Mononuclear cell (primary cell): ENCODE measurements around the gene PLBD2. TPM values are rescaled to one million over a fixed set of nuclear protein-coding genes. Genes with fewer than 3 reads are reported as not detected.

Experiments used
- H3K27me3 ChIP-seq: 2 replicates; pipeline ENCODE4 v1.6.0; 2011; ENCODE audit warnings: low read length, control low read depth; ENCODE audit not compliant: insufficient read depth
- H3K4me1 ChIP-seq: 2 replicates; pipeline ENCODE4 v1.5.1; 2011; ENCODE audit warnings: mild to moderate bottlenecking, low read length, control low read depth; ENCODE audit not compliant: insufficient read depth
- H3K4me3 ChIP-seq: 2 replicates; pipeline ENCODE4 v1.5.1; 2011; ENCODE audit warnings: mild to moderate bottlenecking, low read length, moderate library complexity
- H3K9me3 ChIP-seq: 2 replicates; pipeline ENCODE4 v1.5.1; 2011; ENCODE audit warnings: low read depth, mild to moderate bottlenecking, control low read depth, low read length
- total RNA-seq: library from RNA; depleted of rRNA; stranded (reverse); fragments of >200 nt; gene quantifications from one replicate; pipeline ENCODE4 v1.2.3, GENCODE V29; 2012

Gene PLBD2
- total RNA-seq, 1 donor: 15.3 TPM

DNA sequence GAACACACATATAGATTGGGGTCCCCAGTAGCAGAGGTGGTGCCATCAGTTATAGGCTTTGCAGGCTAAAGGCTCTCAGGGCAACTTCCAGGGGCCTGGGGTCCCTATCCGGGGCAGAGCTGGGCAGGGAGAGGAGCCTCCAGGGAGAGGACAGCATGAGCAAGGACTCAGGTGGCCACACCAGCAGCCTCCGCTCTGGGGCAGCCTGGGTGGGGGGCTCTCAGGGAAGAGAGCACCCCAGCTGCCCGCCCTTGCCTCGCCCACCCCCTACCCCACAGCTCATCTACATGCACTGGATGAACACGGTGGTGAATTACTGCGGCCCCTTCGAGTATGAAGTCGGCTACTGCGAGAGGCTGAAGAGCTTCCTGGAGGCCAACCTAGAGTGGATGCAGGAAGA is 14.0 kb downstream of the PLBD2 start:
- Histone ChIP-seq H3K9me3 (no peaks in the 10 kb centered on the region), H3K4me1 (peaks cover 8% of the 10 kb centered on the region), H3K27me3 (no peaks in the 10 kb centered on the region), H3K4me3 (no peak overlapping the region)

DNA sequence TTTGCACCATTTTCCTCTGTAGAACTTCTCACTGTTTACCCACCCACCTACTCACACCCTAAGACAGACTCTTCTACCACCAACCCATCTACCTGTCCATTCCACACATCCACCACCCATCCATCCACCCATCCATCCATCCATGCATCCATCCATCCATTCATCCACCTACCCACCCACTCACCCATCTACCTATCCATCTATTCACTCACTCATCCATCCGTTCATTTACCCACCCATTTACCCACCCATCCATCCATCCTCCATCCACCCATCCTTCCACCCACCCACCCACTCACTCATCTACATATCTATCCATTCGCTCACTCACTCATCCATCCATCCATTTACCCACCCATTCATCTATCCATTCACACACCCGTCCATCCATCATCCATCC is 15.1 kb downstream of the PLBD2 start:
- H3K9me3 ChIP-seq: no peaks in the 10 kb centered on the region
- no peak overlapping the region for H3K4me3 ChIP-seq
- peaks cover 8% of the 10 kb centered on the region for H3K4me1 ChIP-seq
- H3K27me3 ChIP-seq: no peaks in the 10 kb centered on the region

DNA sequence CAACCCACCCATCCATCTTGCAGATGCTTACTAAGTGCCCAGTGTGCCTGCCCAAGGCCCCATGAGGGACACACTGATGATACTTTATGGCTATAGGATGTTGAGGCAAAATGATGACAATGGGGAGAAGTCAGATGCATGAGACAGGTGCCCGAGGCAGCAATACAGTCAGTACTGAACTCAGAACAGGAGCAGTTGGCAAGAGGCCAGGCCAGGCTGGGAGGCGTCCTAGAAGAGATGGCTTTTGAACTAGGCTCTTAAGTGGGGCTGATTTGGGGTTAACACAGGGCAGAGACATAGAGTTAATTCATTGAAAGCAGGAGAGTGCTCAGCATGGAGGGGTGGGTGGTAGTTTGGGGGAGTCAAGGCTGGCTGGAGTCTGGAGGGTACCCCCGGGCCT is 15.6 kb downstream of the PLBD2 start:
- no peak overlapping the region for H3K4me3 ChIP-seq
- no peaks in the 10 kb centered on the region for H3K27me3 ChIP-seq
- H3K9me3 ChIP-seq: no peaks in the 10 kb centered on the region
- H3K4me1 ChIP-seq: peaks cover 8% of the 10 kb centered on the region

DNA sequence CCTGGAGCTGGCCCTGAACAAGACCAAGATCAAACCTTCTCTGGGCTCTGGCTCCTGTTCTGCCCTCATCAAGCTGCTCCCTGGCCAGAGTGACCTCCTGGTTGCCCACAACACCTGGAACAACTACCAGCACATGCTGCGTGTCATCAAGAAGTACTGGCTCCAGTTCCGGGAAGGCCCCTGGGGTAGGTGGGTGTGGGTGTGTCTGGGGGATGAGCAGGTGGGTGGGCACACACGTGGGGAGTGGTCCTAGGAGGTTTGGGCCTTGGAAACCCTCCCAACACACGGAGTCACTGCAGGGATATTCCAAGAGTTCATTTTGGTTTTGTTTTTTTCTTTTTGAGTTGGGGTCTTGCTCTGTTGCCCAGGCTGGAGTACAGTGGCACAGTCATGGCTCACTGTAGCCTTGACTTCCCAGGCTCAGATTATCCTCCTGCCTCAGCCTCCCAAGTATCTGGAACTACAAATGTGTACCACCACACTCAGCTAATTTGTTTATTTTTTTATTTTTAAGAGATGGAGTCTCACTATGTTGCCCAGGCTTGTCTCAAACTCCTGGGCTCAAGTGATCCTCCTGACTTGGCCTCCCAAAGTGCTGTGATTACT is 16.5 kb downstream of the PLBD2 start:
- Histone ChIP-seq H3K4me1 (peaks cover 3% of the 10 kb centered on the region), H3K9me3 (no peaks in the 10 kb centered on the region), H3K27me3 (no peaks in the 10 kb centered on the region), H3K4me3 (no peak overlapping the region)

DNA sequence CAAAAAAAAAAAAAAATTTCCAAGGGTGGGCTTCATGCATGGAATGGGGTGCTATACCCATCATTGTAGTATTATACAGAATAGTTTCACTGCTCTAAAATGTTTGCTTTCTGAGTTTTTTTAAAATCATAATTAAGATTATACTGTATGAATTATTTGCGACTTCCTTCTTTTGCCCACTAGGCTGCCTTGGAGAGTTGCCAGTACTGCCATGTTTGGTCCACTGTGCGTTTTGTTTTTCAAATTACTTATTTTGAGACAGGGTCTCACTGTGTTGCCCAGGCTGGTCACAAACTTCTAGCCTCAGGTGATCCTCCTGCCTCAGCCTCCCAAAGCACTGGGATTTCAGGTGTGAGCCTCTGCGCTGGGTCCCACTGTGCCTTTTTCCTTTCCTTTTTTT is 19.9 kb downstream of the PLBD2 start:
- no peak overlapping the region for H3K4me3 ChIP-seq
- H3K4me1 ChIP-seq: no peaks in the 10 kb centered on the region
- H3K9me3 ChIP-seq: no peaks in the 10 kb centered on the region
- no peaks in the 10 kb centered on the region for H3K27me3 ChIP-seq

DNA sequence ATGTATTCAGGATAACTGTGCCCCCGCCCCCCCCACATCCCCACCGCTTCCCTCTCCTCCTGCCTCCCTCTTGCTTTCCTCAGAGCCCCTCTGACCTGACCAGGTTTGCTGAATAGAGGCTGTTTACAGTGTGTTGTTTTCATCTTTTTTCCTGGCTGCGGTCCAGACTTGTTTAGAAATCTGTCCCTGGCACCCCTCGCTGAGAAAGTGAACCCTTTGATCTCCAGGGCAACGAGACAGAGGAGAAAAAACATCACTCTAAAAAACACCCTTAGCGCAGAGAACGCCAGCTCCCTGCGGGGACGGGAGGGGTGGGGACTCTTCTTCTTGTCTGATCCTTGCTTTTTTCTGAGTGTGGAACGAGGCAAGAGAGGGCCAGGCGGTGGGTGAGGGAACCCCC is 22.8 kb downstream of the PLBD2 start:
- Histone ChIP-seq H3K9me3 (no peaks in the 10 kb centered on the region), H3K4me1 (no peaks in the 10 kb centered on the region), H3K4me3 (no peak overlapping the region), H3K27me3 (no peaks in the 10 kb centered on the region)

DNA sequence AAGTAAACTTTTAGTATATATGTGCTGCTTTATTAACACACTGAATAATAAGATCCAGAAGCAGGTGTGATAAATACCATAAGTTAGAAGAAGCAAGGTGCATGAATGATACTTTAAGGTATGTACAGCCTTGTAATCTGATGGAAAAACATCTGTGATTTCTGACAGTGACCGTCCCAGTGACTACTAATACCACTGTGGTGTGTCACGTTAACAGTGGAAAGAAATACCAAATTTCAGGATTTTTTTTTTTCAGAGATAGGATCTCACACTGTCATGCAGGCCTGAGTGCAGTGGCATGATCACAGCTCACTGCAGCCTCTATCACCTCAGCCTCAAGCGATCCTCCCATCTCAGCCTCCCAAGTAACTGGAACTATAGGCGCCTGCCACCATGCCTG is 23.8 kb downstream of the PLBD2 start:
- Histone ChIP-seq H3K27me3 (no peaks in the 10 kb centered on the region), H3K4me1 (no peaks in the 10 kb centered on the region), H3K9me3 (no peaks in the 10 kb centered on the region), H3K4me3 (no peak overlapping the region)

DNA sequence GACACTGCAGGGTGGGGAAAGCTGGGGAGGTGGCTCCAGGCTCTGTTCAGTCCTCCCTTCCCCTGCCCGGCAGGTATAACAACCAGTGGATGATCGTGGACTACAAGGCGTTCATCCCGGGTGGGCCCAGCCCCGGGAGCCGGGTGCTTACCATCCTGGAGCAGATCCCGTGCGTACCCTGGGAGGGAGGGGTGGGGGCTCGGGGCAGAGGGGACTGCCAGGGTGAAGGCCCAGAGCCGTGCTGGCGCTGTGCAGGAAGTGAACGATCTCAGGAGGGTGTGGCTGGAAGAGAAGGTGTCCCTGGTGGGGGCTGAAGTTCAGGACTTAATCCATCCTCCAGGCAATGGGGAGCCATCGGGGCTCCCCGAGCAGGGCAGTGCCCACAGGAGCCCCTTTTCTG is 26.4 kb downstream of the PLBD2 start:
- Histone ChIP-seq H3K4me3 (no peak overlapping the region), H3K9me3 (no peaks in the 10 kb centered on the region), H3K27me3 (no peaks in the 10 kb centered on the region), H3K4me1 (no peaks in the 10 kb centered on the region)

DNA sequence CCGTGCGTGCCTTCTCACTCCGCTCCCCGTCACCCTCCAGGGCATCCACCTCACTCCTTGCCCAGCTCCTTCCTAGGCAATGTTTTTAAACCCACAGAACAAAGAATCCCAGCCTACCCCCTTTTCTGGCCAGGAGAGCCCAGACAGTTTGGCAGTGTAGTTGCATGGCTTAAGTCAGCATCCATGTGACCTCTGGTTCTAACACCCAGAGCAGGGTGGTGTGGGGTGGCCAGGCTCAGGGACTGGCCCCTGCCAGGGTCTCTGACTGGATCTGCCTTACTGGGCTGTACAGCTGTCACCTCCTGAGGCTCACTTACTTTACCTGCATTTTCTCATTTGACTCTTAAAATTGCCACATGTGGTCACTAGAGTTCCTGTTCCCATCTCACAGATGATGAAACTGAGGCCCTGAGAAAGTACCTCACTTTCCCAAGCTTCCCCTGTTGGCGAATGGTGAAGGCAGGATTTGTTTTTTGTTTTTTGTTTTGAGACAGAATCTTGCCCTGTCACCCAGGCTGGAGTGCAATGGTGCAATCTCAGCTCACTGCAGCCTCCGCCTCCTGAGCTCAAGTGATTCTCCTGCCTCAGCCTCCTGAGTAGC is 27.0 kb downstream of the PLBD2 start:
- Histone ChIP-seq H3K27me3 (no peaks in the 10 kb centered on the region), H3K4me3 (no peak overlapping the region), H3K9me3 (no peaks in the 10 kb centered on the region), H3K4me1 (no peaks in the 10 kb centered on the region)

DNA sequence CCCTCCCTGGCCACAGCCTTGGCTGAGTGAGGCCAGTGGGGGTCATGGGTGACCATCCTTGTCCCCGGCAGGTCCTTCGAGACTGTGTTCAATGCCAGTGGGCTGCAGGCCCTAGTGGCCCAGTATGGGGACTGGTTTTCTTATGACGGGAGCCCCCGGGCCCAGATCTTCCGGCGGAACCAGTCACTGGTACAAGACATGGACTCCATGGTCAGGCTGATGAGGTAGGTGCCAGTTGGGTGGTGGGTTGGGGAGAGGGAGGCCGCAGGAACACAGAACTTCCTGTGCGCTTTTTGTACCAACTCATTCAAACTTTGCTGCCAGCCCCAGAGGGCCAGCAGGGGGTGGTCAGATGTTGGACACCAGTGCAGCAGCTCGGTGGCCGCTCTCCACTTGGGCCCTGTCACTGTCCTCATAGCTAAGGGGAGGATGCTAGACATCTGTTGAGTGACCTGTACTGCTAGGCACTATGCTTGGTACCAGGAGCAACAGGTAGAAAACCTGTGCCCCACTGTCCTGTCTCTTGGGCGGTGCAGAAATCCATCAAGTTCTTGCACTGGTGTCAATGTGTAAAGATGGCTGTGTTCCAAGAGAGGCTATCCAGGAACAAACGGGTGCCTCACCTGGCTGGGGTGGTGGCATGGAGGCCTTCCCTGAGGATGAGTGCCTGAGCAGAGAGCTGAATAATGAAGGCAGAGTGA is 28.6 kb downstream of the PLBD2 start:
- H3K4me1 ChIP-seq: no peaks in the 10 kb centered on the region
- no peaks in the 10 kb centered on the region for H3K9me3 ChIP-seq
- no peaks in the 10 kb centered on the region for H3K27me3 ChIP-seq
- H3K4me3 ChIP-seq: no peak overlapping the region

DNA sequence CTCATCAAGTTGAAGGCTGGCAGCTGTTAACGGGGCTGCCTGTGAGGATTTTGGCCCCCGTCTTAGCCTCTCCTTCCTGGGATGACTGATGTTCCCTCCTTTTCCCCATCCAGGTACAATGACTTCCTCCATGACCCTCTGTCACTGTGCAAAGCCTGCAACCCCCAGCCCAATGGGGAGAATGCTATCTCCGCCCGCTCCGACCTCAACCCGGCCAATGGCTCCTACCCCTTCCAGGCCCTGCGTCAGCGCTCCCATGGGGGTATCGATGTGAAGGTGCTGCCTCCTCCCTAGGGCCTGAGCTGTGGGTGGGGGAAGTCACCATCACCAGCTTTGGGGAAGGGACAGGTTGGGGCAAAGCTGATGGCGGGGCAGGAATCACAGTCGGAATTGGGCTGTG is 29.2 kb downstream of the PLBD2 start:
- Histone ChIP-seq H3K4me1 (no peaks in the 10 kb centered on the region), H3K4me3 (no peak overlapping the region), H3K9me3 (no peaks in the 10 kb centered on the region), H3K27me3 (no peaks in the 10 kb centered on the region)

DNA sequence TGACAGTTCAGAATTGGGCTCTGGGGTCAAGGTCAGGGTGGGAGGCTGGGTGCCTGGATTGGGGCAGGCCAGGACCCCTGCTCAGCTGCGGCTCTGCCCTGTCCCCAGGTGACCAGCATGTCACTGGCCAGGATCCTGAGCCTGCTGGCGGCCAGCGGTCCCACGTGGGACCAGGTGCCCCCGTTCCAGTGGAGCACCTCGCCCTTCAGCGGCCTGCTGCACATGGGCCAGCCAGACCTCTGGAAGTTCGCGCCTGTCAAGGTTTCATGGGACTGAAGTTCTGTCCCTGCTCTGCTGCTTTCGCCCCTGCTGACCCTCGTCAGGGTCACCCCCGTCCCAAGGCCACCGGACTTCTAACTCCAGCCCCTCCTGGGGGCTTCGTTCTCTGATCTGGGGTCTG is 30.0 kb downstream of the PLBD2 start:
- H3K27me3 ChIP-seq: no peaks in the 10 kb centered on the region
- H3K4me1 ChIP-seq: no peaks in the 10 kb centered on the region
- H3K9me3 ChIP-seq: no peaks in the 10 kb centered on the region
- H3K4me3 ChIP-seq: no peak overlapping the region

DNA sequence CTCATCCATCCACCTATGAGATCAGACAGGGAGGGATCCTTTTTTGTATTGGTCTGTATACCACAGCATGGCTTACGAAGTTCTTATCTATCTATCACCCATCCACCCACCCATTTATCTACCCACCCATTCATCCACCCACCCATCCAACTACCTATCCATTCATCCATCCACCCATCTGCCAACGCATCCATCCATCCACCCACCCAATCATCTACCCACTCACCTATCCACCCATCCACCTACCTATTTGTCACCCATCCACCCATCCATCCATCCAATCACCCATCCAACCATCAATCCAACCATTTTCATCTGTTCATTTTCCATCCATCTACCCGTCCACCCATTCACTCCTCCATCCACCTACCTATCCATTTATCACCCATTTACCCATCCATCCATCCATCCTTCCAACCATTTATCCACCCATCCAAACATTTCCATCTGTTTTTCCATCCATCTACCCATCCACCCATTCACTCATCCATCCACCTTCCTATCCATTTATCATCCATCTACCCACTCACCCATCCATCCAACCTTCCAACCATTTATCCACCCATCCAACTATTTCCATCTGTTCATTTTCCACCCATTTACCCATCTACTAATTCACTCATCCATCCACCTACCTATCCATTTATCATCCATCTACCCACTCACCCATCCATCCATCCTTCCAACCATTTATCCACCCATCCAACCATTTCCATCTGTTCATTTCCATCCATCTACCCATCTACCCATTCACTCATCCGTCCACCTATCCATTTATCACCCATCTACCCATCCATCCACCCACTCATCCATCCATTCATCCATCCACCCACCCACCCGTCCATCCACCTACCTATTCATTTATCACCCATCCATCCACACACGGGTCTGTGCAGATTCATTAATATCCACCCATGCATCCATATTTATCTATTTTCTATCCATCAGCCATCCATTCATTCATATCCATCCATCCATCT is 32.0 kb downstream of the PLBD2 start:
- H3K9me3 ChIP-seq: no peaks in the 10 kb centered on the region
- no peak overlapping the region for H3K4me3 ChIP-seq
- H3K27me3 ChIP-seq: no peaks in the 10 kb centered on the region
- H3K4me1 ChIP-seq: no peaks in the 10 kb centered on the region

DNA sequence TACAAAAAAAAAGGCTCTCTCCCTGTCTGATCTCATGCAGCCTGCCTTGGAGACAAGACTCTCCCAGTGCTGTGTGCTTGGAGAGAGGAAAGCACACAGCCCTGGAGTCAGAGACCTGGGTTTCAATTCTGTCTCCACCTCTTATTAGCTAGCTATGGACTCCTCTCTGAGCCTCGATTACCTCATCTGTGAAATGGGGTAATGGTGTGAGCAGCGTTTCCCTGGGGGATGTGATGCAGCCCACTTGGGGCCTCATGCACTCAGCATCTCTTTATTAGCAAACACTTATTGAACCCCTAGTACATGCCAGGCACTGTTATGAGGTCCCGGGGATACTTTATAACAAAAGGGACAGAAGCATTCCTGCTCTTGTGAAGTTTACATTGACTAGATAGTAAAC is 32.8 kb downstream of the PLBD2 start:
- Histone ChIP-seq H3K4me1 (no peaks in the 10 kb centered on the region), H3K4me3 (no peak overlapping the region), H3K27me3 (no peaks in the 10 kb centered on the region), H3K9me3 (no peaks in the 10 kb centered on the region)
